Measurements from ENCODE around the gene TGFBI.
A peak's percentile ranks its signal among the peaks of the same experiment; 100 is the strongest.

The TGFBI gene

DNA sequence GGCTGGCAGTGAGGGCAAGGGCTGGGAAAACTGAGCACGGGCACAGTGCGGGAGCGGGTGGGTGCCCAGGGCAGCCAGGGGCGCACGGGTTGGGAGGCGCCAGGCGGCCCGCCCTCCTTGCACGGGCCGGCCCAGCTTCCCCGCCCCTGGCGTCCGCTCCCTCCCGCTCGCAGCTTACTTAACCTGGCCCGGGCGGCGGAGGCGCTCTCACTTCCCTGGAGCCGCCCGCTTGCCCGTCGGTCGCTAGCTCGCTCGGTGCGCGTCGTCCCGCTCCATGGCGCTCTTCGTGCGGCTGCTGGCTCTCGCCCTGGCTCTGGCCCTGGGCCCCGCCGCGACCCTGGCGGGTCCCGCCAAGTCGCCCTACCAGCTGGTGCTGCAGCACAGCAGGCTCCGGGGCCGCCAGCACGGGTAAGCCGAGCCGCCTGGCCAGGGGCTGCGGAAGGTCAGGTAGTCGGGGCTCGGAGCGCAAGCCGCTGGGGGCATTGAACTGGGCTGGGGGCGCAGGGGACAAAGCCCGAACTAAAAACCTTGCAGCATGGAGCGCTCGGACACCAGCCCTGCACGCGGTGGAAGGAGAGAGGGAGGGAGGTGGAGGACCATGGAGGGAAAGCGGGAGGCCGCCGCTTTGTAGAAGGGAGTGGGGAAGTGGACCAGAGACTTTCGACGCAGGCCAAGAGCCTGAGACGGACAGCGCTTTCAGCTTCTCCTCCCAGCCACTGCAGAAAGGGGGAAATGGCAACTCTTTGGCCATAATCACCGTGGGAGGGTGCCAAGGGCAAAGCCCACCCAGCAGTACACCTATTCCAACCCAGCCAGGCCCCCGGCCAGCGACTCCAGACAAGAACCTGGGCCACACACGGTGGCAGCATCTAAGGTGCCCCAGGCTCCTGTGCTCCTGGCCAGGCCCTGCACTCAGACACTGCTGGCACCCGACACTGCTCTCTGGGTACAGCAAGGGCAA lies at the start of gene TGFBI:
Gene TGFBI (plus strand): TSS at position 207 of the 961 bp plus-strand sequence. CDS start 68 bp downstream, at position 275.
- no peaks in the 10 kb centered on the region for H3K9me3 Mint-ChIP-seq
- H3K4me3 Mint-ChIP-seq, result peak within 1 kb of the TSS; percentile 91
- peak within 1 kb of the TSS; percentile 94 for H3K27ac Mint-ChIP-seq
- H3K27me3 Mint-ChIP-seq, result peaks cover 3% of the 10 kb centered on the region
- H3K4me1 Mint-ChIP-seq (ENCODE audit: low read depth), result peaks cover 69% of the 10 kb centered on the region
- intact Hi-C loops (cut with micrococcal nuclease), result loop anchor here (2.0 kb wide), 1 partner anchor 52 kb away; no protein-coding TSS in a partner anchor
- H3K36me3 Mint-ChIP-seq (ENCODE audit: low read depth), result peaks cover 52% of the 10 kb centered on the region

DNA sequence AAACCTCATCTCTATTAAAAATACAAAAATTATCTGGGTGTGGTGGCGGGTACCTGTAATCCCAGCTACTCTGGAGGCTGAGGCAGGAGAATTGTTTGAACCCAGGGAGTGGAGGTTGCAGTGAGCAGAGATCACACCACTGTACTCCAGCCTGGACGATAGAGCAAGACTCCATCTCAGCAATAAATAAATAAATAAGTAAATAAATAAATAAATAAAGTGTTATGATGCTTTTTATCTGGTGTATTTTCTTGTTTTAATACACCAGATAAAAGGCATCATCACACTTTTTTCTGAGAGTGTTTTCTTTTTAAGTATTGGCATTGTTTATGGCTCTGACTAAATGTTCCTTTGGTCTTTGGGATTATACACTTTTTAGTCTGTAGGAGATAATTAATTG lies 49.8 kb upstream of the TGFBI start:
- Mint-ChIP-seq H3K36me3 (ENCODE audit: low read depth) (no peaks in the 10 kb centered on the region), H3K4me1 (ENCODE audit: low read depth) (peaks cover 13% of the 10 kb centered on the region)
- intact Hi-C loops (cut with micrococcal nuclease), result loop anchor here (5.0 kb wide), 1 partner anchor 73 kb away; no protein-coding TSS in a partner anchor

DNA sequence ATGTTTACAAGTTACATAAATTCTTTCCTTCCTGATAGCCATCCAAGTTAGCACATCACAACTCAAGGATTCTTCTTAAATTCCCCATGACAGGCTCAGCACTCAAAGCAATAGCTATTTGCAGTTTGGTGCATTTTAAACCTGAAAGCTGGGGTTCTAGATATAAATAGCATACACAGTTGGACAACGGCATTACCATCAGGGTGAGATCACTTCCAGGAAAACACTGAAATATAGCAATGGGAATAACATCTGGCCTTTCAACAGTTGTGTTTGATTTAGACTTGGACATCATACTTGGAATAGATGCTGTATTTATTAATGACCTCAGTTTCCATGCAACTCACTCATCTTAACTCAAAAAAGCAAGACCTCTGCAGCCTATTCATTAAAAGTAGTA lies 49.3 kb upstream of the TGFBI start:
- Mint-ChIP-seq H3K9me3 (no peaks in the 10 kb centered on the region), H3K36me3 (ENCODE audit: low read depth) (no peaks in the 10 kb centered on the region), H3K4me3 (no peak overlapping the region), H3K27ac (no peak overlapping the region), H3K27me3 (peaks cover 24% of the 10 kb centered on the region), H3K4me1 (ENCODE audit: low read depth) (peaks cover 11% of the 10 kb centered on the region)
- intact Hi-C loops (cut with micrococcal nuclease), result loop anchor here (5.0 kb wide), 1 partner anchor 73 kb away; no protein-coding TSS in a partner anchor

More for the DNA sequence above, 49.8 kb upstream of the TGFBI start:
- no peaks in the 10 kb centered on the region for H3K9me3 Mint-ChIP-seq
- no peak overlapping the region for H3K27ac Mint-ChIP-seq
- no peak overlapping the region for H3K4me3 Mint-ChIP-seq
- peaks cover 27% of the 10 kb centered on the region for H3K27me3 Mint-ChIP-seq

- peaks cover 11% of the 10 kb centered on the region for H3K4me1 Mint-ChIP-seq (ENCODE audit: low read depth)
- intact Hi-C loops (cut with micrococcal nuclease), result no loop called here
- H3K27ac Mint-ChIP-seq, result no peak overlapping the region
- H3K27me3 Mint-ChIP-seq, result peaks cover 13% of the 10 kb centered on the region
- H3K9me3 Mint-ChIP-seq, result no peaks in the 10 kb centered on the region
- H3K36me3 Mint-ChIP-seq (ENCODE audit: low read depth), result no peaks in the 10 kb centered on the region
- H3K4me3 Mint-ChIP-seq, result no peak overlapping the region
Measured at GRCh38 chr5:135980620-135981019, 48.2 kb upstream of the TGFBI start.

DNA sequence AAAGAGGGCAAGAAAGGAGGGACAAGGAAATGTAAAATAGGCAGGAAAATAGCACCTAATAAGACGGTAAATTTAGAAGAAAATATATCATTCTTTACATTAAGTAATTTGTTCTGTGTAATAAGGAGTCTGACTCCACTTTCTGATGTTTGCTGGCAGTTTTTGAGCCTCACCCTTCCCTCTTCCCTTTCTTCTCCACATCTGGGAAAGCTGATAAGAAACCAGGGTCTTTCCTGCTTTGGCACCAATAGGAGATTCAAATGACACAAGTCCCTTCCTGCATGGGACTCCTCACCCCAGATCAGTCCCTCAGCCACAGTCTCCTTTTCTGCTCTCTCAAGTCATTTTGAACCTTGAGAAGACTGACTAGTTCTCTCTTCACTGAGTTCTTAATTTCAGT lies 42.8 kb upstream of the TGFBI start:
- peaks cover 20% of the 10 kb centered on the region for H3K4me1 Mint-ChIP-seq (ENCODE audit: low read depth)
- no peak overlapping the region for H3K4me3 Mint-ChIP-seq
- H3K36me3 Mint-ChIP-seq (ENCODE audit: low read depth), result no peaks in the 10 kb centered on the region

DNA sequence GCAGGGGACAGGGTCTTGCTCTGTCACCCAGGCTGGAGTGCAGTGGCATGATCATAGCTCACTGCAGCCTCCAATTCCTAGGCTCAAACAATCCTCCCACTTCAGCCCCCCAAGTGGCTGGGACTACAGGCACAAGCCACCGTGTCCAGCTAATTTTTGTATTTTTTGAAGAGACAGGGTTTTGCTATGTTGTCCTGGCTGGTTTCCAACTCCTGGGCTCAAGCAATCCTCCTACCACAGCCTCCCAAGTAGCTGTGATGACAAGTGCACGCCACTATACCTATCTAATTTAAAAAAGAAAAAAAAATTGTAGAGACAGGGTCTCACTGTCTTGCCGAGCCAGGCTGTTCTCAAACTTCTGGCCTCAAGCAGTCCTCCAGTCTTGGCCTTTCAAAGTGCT lies 42.4 kb upstream of the TGFBI start:
- H3K4me3 Mint-ChIP-seq, result no peak overlapping the region
- peak overlapping the region; percentile 61 for H3K27ac Mint-ChIP-seq
- H3K4me1 Mint-ChIP-seq (ENCODE audit: low read depth), result peaks cover 25% of the 10 kb centered on the region
- no peaks in the 10 kb centered on the region for H3K36me3 Mint-ChIP-seq (ENCODE audit: low read depth)
- intact Hi-C loops (cut with micrococcal nuclease), result no loop called here
- no peaks in the 10 kb centered on the region for H3K9me3 Mint-ChIP-seq
- H3K27me3 Mint-ChIP-seq, result peaks cover 2% of the 10 kb centered on the region

More for the DNA sequence above, 42.8 kb upstream of the TGFBI start:
- H3K27me3 Mint-ChIP-seq, result peaks cover 2% of the 10 kb centered on the region
- no peaks in the 10 kb centered on the region for H3K9me3 Mint-ChIP-seq
- intact Hi-C loops (cut with micrococcal nuclease), result no loop called here
- H3K27ac Mint-ChIP-seq, result peak overlapping the region; percentile 61

GRCh38 chr5:135986891-135987401 lies 41.8 kb upstream of the TGFBI start:
- no peak overlapping the region for H3K4me3 Mint-ChIP-seq
- intact Hi-C loops (cut with micrococcal nuclease), result no loop called here
- no peaks in the 10 kb centered on the region for H3K36me3 Mint-ChIP-seq (ENCODE audit: low read depth)
- H3K27ac Mint-ChIP-seq, result no peak overlapping the region
- H3K9me3 Mint-ChIP-seq, result no peaks in the 10 kb centered on the region
- peaks cover 27% of the 10 kb centered on the region for H3K4me1 Mint-ChIP-seq (ENCODE audit: low read depth)
- peaks cover 2% of the 10 kb centered on the region for H3K27me3 Mint-ChIP-seq

GRCh38 chr5:135988546-135988945 lies 40.2 kb upstream of the TGFBI start:
- Mint-ChIP-seq H3K4me1 (ENCODE audit: low read depth) (peaks cover 27% of the 10 kb centered on the region), H3K4me3 (no peak overlapping the region), H3K27ac (no peak overlapping the region), H3K9me3 (no peaks in the 10 kb centered on the region), H3K36me3 (ENCODE audit: low read depth) (no peaks in the 10 kb centered on the region), H3K27me3 (peaks cover 2% of the 10 kb centered on the region)
- intact Hi-C loops (cut with micrococcal nuclease), result no loop called here

DNA sequence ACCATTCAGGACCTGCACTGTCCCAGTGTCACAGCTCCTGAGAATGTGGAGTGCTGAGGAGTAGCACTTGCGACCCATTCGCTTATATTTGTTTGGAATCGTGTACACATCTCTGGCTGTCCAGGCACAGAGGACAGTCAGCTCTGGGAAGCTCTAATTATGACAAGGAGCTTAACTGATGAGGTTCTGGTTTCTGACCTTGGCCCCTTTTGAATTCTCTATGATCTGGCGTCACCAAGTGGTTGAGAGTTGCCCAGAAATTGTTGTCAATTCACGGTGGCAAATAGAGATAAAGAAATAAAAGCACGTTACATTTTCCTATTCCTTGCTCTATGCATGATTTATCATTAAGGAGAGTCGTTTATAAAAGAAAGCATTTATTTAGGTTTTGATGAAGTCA lies 39.1 kb upstream of the TGFBI start:
- Mint-ChIP-seq H3K27ac (peak overlapping the region; percentile 63), H3K9me3 (no peaks in the 10 kb centered on the region), H3K4me3 (no peak overlapping the region), H3K36me3 (ENCODE audit: low read depth) (no peaks in the 10 kb centered on the region), H3K27me3 (peaks cover 3% of the 10 kb centered on the region), H3K4me1 (ENCODE audit: low read depth) (peaks cover 27% of the 10 kb centered on the region)
- intact Hi-C loops (cut with micrococcal nuclease), result no loop called here

GRCh38 chr5:135990528-135991255 lies 38.1 kb upstream of the TGFBI start:
- peaks cover 27% of the 10 kb centered on the region for H3K4me1 Mint-ChIP-seq (ENCODE audit: low read depth)
- H3K4me3 Mint-ChIP-seq, result peak overlapping the region; percentile 15
- no peaks in the 10 kb centered on the region for H3K9me3 Mint-ChIP-seq
- peaks cover 5% of the 10 kb centered on the region for H3K27me3 Mint-ChIP-seq
- H3K27ac Mint-ChIP-seq, result peak overlapping the region; percentile 63
- intact Hi-C loops (cut with micrococcal nuclease), result no loop called here
- H3K36me3 Mint-ChIP-seq (ENCODE audit: low read depth), result no peaks in the 10 kb centered on the region

GRCh38 chr5:135991429-135991828 lies 37.4 kb upstream of the TGFBI start:
- Mint-ChIP-seq H3K4me1 (ENCODE audit: low read depth) (peaks cover 26% of the 10 kb centered on the region), H3K4me3 (no peak overlapping the region), H3K9me3 (no peaks in the 10 kb centered on the region), H3K36me3 (ENCODE audit: low read depth) (no peaks in the 10 kb centered on the region), H3K27ac (peak overlapping the region; percentile 63), H3K27me3 (peaks cover 5% of the 10 kb centered on the region)
- intact Hi-C loops (cut with micrococcal nuclease), result no loop called here

DNA sequence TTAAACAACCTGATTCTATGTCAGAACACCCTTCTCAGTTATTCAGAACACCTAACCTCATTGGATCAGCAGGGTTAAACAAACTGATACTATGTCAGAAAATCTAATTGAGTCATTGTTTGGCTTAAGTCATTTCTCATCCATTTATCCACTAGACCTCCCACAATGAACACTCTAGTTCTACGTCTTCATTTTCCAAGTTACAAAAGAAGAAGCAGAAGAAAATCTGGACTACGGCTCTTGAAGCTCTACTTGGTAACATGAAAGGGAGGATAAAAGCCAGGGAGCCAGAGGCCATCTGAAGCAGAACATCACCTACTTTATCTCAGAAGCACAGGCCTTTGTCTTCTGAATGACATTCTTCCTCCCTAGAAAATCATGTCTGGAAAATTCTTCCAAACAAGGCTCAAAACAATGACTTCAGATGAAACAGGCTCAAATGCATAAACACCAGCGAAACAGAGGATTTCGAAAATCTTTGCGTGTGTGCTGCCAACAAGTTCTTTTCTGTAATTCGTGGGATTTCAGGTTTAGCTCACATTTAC lies 35.4 kb upstream of the TGFBI start:
- no peak overlapping the region for H3K4me3 Mint-ChIP-seq

DNA sequence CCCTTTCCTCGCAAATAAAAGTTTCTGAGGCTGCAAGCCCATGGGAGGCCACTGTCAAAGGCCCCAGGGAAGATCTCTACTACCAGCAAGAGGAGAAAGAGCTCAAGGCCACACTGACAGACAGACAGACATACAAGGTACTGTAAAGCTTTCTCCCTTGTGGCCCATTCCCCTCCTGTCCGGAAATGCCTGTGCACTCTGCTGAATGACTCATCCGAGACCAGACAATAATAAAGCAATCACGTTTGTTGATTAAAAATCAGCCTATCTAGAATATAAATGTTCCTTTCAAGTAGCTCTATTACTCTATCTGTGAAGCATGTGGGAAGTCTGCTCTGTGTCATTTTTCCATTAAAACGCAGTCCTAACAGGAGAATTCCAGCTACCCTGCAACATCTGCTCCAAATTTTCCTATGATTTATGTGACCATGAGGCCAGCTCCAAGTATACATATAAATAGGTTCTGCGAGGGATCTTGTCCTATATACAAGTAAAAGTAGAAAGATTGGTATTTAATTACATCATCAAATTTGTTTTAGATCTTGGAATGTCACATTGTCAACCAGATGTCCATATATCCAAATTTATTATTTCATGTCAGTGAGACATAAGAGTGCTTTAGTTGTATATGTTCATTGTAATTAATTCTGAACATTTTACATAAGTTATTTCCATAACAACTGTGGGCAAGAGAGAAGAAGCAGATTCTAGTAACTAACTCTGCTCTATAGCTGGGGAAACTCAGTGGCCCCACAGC lies 34.7 kb upstream of the TGFBI start:
- Mint-ChIP-seq H3K9me3 (no peaks in the 10 kb centered on the region), H3K4me1 (ENCODE audit: low read depth) (peaks cover 49% of the 10 kb centered on the region), H3K36me3 (ENCODE audit: low read depth) (no peaks in the 10 kb centered on the region), H3K27me3 (peaks cover 5% of the 10 kb centered on the region), H3K27ac (no peak overlapping the region), H3K4me3 (no peak overlapping the region)
- intact Hi-C loops (cut with micrococcal nuclease), result no loop called here

More for the DNA sequence above, 35.4 kb upstream of the TGFBI start:
- Mint-ChIP-seq H3K27me3 (peaks cover 5% of the 10 kb centered on the region), H3K4me1 (ENCODE audit: low read depth) (peaks cover 42% of the 10 kb centered on the region), H3K36me3 (ENCODE audit: low read depth) (no peaks in the 10 kb centered on the region), H3K9me3 (no peaks in the 10 kb centered on the region), H3K27ac (no peak overlapping the region)
- intact Hi-C loops (cut with micrococcal nuclease), result no loop called here

Measured in dendritic cell treated with granulocyte-macrophage colony-stimulating factor and Interleukin-4, amounts not matched to agents 40 ng/mL and 50 ng/mL, for 4 days (primary cell).